GM18499 (cell line): ENCODE measurements around the gene RLN3.

ENCODE experiments used
- ATAC-seq: cut with Tn5 transposase; IDR thresholded peaks from one replicate; pipeline ENCODE4 v1.9.1; 2021; ENCODE audit warnings: moderate number of reproducible peaks; ENCODE audit not compliant: insufficient read depth, unreplicated experiment

The RLN3 gene

GRCh38 chr19:14072535-14073260, 44.8 kb downstream of the RLN3 start, which contains the start of gene MISP3:
TSS of gene MISP3 (plus strand) at chr19:14072786. CDS start at chr19:14073310, 524 bp downstream.
- ATAC-seq: no peak

DNA sequence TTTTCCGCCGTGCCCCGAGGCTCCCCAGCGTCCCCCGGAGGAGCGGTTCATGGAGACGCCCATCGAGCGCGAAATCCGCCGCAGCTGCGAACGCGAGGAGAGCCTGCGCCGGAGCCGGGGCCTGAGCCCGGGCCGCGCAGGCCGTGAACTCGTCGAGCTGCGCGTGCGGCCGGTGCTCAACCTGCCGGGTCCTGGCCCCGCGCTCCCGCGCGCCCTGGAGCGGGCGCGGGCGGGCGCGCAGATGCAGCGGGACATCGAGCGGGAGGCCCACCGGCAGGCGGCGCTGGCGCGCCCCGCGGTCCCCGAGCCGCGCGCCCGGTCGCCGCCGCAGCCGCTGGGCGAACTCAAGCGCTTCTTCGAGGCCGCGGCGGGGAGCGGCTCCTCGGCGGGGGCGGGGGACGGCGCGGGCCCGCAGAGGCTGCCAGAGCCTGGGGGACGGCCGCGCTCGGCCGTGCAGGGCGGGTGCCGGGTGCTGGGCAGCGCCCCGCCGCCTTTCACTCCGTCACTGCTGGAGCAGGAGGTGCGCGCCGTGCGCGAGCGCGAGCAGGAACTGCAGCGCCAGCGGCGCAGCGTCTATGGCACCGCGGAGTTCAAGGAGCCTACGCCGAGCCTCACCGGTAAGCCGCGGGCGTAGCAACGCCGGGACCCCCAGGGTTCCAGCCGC, 45.4 kb downstream of the RLN3 start:
- no peak for ATAC-seq

DNA sequence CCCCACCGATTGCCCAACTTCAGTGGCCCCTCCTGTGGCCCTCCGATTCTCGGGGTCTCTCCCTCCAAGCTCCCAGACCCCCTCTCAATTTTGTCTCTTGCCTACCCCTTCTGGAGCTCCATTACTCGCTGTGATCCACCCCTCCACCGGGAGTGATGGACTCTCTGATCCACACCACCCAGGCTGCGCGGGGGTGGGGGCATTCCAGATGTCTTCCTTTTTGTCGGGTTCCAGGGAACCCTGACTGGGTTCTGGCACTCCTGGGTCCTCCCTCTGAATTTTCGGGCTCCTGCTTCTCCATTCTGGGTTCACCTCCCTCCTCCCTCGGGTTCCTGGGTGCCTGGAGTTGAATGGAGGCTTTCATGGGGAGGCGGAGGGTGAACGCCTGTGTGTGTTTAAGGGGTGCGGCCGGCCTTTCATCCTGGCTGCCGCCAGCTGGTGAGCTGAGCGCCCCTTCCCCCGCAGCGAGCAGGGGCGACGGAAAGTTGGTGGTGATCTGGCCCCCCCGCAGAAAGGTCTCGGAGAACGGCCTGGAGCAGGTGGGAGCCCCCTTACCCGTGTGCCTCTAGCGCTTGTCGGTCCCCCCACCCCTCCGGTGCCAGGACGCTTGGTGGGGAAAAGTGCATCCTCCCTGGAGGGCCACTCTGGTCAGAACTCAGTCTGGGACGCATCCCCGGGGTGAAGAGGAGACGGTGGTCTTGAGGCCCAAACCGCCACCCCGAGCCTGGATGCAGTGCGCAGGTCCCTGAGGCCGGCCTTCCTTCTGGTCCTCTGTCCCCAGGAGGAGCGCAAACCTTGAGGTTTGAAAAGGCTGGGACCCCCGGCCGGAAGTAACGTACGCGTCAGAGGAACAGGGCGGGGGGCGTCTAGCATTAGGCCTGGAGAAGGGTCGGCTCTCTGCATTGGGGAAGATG, 46.2 kb downstream of the RLN3 start:
- ATAC-seq: no peak

DNA sequence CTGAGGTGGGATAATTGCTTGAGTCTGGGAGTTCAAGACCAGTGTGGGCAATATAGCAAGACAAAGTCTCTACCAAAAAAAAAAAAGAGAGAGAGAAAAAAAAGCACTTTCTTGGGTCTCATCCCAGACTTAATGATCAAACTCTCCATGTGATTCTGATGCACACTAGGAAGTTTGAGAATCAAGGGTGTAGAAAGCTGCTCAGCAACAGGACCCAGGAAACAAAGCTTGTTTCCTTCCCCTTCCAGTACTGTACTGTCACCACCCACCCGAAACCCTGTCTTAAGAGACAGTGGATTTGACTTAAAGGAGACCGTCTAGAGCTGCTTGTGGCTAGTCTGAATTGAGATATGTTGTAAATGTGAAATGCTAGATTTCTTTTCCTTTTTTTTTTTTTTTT, 50.5 kb downstream of the RLN3 start:
- ATAC-seq: no peak
